GM18526 (cell line): ENCODE results near the gene HYI.

Experiments used
- POLR2A ChIP-seq: IDR thresholded peaks from 3 replicates; pipeline ENCODE4 v1.6.1; 2011; ENCODE audit not compliant: insufficient read length; ENCODE audit errors: extremely low read depth

Gene HYI

DNA sequence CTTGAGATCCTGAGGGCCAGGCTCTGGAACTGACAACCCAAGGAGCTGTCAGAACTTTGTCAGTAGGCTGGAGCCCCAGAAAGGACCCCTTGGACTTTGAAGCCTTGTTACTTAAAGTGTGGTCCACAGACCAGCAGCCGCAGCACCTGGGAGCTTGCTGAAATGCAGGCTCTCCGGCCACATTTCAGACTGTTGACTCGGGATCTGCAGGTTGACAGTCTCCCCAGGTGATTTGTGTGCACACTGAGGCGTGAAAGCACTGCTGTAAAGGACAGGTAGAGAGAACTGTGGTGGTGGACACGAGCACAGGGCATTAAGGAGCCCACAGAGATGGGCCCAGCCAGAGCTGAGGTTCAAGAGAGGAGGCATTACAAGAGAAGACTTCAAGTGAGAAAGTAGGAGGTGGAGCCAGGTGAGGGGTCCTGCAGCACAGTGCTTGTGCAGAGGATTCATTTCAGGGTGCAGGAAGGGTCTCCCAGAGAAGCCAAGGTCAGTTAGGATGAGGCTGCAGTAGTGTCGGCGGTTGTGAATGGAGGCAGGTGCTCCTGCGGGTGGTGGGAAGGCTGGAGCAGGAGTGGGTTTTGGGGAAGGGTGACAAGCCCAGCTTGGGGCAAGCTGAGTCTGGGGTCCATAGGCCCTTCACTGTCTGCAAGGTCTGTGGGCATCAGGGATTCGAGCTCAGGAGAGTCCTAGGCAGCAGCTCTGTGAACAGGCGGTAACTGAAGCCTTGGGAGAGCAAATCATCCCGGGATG, 4.6 kb downstream of the HYI start:
- TF ChIP-seq POLR2A, result no peak

DNA sequence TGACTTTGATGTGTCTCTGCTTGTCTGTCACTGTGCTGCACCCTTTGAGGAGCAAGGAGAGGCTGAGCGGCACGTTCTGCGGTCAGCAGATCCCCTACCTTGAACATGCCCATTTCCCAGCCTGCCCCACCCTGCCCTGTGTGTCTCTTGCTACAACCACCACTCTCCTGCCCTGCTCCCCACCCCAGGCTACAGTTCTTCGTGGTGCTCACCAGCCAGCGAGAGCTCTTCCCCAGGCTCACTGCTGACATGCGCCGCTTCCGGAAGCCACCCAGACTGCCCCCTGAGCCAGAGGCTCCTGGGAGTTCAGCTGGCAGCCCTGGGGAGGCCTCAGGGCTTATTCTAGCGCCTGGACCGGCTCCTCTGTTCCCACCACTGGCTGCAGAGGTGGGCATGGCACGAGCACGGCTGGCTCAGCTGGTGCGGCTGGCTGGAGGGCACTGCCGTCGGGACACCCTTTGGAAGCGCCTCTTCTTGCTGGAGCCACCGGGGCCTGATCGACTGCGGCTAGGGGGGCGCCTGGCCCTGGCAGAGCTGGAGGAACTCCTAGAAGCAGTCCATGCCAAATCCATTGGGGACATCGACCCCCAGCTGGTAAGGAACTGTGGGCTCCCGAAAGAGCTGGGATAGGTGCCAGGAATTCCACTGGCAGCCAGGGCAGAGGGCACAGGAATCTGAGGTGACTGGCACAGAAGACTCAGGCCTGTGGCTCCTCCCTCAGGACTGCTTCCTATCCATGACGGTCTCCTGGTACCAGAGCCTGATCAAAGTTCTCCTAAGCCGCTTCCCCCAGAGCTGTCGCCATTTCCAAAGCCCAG, 5.6 kb downstream of the HYI start:
- TF ChIP-seq POLR2A, result no peak

DNA sequence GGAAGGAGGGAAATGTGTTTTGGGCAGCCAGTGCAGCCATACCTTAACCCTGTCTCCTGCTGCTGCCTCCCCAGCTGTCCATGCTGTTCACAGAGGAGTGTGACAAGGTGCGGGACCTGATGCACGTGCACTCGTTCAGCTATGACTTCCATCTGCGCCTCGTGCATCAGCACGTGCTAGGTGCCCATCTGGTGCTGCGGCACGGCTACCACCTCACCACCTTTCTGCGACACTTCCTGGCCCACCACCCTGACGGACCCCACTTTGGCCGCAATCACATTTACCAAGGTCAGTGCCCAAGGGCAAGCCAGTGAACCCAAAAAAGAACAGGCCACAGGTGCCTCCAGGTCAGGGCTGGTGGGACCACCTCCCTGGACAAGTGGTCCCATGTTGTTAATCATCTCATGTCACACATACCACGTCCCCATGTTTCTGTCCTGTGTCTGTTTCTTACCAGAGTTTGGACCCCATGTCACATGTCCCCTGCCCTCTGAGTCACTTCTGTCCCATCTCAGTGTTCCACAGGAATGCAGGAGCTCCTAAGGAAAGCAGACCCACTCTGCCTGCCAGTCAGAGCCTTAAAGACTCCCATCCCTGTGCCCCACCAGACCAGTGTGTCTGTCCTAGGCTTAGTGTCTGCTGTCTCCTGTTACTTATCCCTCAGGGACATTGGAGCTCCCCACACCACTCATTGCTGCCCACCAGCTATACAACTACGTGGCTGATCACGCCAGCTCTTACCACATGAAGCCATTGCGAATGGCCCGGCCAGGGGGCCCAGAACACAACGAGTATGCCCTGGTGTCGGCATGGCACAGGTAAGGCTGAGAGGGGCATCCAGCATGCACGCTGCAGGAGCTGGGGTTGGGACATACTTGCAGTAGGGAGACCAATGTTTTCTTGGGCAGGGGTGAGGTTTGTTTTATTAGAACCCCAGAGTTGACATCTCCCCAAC, 6.6 kb downstream of the HYI start:
- no peak for TF ChIP-seq POLR2A

DNA sequence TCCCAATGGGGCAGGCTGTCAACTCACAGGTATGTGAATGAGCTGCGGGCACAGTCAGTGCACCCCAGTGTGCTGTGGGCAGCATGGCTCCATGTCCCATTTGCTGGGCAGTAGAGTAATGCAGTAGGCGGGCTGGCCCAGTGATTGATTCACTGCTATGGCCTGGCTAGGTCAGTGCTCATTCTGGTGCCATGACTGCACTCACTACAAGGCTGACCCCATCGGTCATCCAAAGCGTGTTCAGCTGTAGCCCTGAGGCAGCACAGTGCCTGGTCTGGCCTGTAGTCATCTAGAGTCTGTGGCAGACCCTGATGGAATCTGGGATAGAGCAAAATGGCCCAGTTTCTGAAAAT, 7.4 kb downstream of the HYI start:
- TF ChIP-seq POLR2A, result no peak

DNA sequence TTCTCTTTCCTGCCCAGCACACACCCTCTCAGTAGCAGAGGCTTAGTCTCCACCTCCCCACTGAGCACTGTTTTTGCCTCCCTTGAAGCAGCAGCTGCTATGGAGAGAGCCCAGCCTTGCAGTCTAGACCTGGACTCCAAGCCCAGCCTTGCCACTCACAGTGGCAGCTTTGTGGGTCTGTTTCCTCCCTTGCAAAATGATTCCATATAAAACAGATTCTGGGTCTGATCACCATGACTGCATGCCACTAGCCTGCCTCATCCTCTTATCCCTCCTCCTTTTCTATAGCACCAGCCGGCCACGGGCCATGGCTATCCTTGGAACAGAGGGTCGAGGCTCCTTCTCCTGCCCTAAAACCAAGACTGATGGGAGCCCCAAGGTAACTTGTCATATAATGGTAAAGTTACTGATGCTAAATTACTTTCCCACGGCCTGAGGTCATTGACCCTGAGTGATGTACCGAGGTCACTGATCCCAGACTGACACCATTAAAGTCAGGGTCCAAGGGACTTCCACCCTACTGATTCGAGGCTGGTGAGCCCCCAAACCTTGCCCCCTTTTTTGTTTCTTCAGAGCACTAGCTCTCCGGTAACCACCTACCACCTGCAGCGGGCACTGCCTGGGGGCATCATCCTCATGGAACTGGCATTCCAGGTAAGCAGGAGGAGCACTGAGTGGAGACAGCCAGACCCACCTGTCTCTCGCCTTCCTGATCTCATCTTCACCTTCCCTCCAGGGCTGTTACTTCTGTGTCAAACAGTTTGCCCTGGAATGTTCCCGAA, 7.9 kb downstream of the HYI start:
- no peak for TF ChIP-seq POLR2A

- TF ChIP-seq POLR2A, result no peak
Observed at GRCh38 chr1:43444836-43445235, 8.9 kb downstream of the HYI start.

DNA sequence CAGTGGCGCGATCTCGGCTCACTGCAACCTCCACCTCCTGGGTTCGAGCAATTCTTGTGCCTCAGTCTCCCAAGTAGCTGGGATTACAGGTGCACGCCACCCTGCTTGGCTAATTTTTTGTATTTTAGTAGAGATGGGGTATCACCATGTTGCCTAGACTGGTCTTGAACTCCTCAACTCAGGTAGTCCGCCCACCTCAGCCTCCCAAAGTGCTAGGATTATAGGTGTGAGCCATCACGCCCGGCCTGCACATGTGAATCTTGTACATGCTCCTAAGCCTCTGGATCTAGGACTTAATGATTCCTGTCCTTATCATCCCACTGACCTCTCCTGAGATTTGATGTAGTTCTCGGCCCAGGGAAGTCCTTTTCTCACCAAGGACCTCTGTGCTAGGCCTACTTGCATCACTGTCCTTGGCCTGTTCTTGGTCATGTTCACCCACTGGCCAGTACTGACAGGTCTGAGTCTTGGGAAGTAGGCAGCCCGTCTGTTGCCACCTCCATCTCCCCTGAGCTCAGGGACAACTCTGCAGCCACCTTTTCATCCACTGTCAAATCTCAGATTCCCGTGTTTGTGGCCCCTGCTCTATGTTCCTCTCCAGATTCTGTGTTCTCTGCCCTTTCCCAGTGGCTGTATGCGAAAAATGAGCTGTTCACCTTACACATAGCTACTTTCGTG, 9.4 kb downstream of the HYI start:
- TF ChIP-seq POLR2A, result no peak

DNA sequence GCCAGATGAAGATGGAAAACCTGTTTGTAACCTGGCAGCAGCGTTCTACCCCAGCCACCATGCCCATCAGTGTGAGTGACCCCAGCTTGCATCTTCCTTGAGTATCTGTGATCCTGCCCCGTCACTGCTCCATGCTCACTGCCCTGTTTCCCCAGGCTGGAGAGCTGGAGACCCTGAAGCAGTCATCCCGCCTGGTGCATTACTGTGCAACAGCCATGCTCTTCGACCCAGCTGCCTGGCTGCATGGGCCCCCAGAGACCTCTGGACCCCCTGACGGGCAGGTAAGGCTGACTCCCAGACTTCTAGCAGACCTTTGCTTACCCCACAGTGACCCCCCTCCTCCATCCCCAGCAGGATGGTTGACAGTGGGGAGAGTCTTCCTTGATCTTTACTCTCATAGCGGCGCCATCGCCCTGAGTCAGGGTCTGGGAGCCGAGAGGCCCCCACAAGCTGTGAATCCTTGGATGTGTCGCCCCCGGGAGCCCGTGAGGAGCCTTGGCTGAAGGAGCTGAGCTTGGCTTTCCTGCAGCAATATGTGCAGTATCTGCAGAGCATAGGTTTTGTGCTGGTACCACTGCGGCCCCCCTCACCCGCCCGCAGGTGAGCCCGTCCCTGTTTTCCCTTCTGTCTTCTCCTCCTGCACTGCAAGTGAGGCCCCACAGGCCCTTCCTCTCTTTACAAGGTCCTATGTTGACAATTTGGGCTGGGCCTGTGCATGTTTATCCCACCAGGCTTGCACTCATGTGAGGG, 10.4 kb downstream of the HYI start:
- TF ChIP-seq POLR2A, result no peak

GRCh38 chr1:43442756-43443155, 11.0 kb downstream of the HYI start:
- no peak for TF ChIP-seq POLR2A

GRCh38 chr1:43441894-43442637, 11.7 kb downstream of the HYI start:
- no peak for TF ChIP-seq POLR2A

DNA sequence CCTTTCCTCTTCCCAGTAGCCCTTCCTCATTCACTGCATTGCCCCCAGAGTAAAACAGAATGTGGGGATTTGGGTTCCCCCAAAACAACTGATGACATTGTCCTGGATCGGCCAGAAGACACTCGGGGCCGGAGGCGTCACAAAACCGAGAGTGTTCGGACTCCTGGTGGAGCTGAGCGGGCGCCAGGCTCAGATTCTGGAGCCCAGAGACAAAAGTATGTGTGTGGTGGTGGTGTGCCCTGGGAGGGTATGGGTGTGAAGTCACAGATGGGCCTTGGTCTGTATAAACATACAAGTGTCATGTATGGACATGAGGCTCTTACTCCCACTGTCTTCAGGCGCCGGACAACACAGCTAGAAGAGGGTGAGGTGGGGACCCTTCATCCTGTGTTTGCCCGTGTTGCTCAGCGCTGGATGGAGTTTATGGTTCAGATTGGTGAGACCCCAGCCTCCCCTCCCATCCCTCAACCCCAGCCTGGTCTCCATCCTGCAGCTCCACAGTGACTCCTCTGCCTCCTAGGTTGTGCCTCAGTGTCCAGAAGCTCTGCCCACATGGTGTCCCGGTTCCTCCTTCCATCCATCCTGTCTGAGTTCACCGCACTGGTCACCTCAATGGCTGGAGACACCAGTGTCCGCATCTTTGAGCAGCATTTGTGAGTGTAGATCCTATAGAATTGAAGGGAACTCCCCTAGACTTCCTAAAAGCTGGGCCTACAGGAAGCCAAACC, 12.4 kb downstream of the HYI start:
- no peak for TF ChIP-seq POLR2A

- no peak for TF ChIP-seq POLR2A
Observed at GRCh38 chr1:43440358-43440757, 13.4 kb downstream of the HYI start.
